ENCODE data around the gene CDK15. TPM values are rescaled to one million over a fixed set of nuclear protein-coding genes. Genes with fewer than 3 reads are reported as not detected.

Gene CDK15
- total RNA-seq, 3 donors from 2014 or later (not counting 1 experiment from before 2014, with no cell fraction given): 0.72 to 2.5 TPM; not detected in 1

DNA sequence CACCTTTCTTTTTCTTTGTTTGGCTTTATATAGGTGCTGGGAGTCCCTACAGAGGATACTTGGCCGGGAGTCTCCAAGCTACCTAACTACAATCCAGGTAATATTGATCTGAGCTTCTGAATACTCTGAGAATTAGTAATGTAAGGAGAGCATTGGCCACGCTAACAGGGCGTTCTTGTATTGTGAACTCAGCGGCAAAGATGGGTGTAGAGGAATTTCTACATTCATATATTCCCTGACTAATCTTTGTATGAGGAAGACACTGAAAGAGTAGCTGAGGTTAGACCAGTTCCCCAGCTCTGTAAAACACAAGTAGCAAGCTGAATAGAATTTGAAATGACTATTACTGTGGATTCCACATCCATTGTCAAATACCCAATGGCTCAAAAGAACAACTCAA, 48.5 kb downstream of the CDK15 start:
- Histone ChIP-seq H3K27ac (ENCODE audit: low read length) (no peak overlapping the region), H3K36me3 (ENCODE audit: control insufficient read depth, insufficient read depth, low read length) (no peaks in the 10 kb centered on the region), H3K4me3 (ENCODE audit: low read length) (no peak overlapping the region), H3K27me3 (ENCODE audit: control insufficient read depth, insufficient read depth, low read length) (peaks cover 4% of the 10 kb centered on the region), H3K9me3 (ENCODE audit: control insufficient read depth, insufficient read depth, low read length) (no peaks in the 10 kb centered on the region), H3K4me1 (ENCODE audit: control insufficient read depth, insufficient read depth, low read length) (no peaks in the 10 kb centered on the region)
- Mint-ChIP-seq H3K4me1 (peaks cover 0 to 7% of the 10 kb centered on the region in 2 donors), H3K27ac (no peak overlapping the region), H3K4me3 (no peak overlapping the region), H3K9me3 (no peaks in the 10 kb centered on the region), H3K36me3 (no peaks in the 10 kb centered on the region), H3K27me3 (ENCODE audit: low read depth in 2 of 2) (peaks cover 12 to 14% of the 10 kb centered on the region in 2 donors)
- intact Hi-C loops (cut with micrococcal nuclease): no loop called here
- DNase-seq: no peak
- ATAC-seq: no peak
- TF ChIP-seq, protein P1, sequence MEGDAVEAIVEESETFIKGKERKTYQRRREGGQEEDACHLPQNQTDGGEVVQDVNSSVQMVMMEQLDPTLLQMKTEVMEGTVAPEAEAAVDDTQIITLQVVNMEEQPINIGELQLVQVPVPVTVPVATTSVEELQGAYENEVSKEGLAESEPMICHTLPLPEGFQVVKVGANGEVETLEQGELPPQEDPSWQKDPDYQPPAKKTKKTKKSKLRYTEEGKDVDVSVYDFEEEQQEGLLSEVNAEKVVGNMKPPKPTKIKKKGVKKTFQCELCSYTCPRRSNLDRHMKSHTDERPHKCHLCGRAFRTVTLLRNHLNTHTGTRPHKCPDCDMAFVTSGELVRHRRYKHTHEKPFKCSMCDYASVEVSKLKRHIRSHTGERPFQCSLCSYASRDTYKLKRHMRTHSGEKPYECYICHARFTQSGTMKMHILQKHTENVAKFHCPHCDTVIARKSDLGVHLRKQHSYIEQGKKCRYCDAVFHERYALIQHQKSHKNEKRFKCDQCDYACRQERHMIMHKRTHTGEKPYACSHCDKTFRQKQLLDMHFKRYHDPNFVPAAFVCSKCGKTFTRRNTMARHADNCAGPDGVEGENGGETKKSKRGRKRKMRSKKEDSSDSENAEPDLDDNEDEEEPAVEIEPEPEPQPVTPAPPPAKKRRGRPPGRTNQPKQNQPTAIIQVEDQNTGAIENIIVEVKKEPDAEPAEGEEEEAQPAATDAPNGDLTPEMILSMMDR (IDR thresholded peaks at IDR 0.05): no peak
- WGBS (ENCODE audit: insufficient coverage): no CpG with 5 or more reads among the region's 4 CpGs

DNA sequence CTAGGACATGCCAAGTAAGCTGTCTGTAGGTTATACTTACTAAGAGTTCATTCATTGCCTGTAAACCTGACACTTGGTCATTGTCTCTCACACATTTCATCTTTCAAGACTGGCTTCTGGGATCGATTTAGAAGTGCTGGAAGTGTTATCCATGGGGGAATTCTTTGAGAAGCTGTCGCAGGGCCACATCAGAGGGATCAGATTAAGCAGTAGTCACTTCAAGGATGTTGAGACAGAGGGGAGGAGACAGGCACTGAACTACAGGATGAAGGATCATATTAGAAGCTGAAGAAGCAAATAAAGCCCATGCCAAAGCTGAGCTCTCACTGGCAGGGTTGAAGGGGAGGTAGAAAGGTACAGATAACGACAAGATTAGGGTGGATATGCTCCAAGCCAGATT, 49.0 kb downstream of the CDK15 start:
- intact Hi-C loops (cut with micrococcal nuclease): no loop called here
- Mint-ChIP-seq H3K27ac (no peak overlapping the region), H3K36me3 (no peaks in the 10 kb centered on the region), H3K27me3 (ENCODE audit: low read depth in 2 of 2) (peaks cover 13 to 14% of the 10 kb centered on the region in 2 donors), H3K9me3 (no peaks in the 10 kb centered on the region), H3K4me3 (no peak overlapping the region), H3K4me1 (peaks cover under 1 to 7% of the 10 kb centered on the region in 2 donors)
- DNase-seq: no peak
- Histone ChIP-seq H3K36me3 (ENCODE audit: control insufficient read depth, insufficient read depth, low read length) (no peaks in the 10 kb centered on the region), H3K4me1 (ENCODE audit: control insufficient read depth, insufficient read depth, low read length) (no peaks in the 10 kb centered on the region), H3K9me3 (ENCODE audit: control insufficient read depth, insufficient read depth, low read length) (no peaks in the 10 kb centered on the region), H3K4me3 (ENCODE audit: low read length) (no peak overlapping the region), H3K27me3 (ENCODE audit: control insufficient read depth, insufficient read depth, low read length) (peaks cover 4% of the 10 kb centered on the region), H3K27ac (ENCODE audit: low read length) (no peak overlapping the region)
- ATAC-seq: peak in 1 of 3 donors; percentile 17
- WGBS (ENCODE audit: insufficient coverage): 81% methylated on average over 2 of the region's 3 CpGs
- TF ChIP-seq, protein P1 (IDR thresholded peaks at IDR 0.05): no peak

GRCh38 chr2:201857326-201857725, 51.0 kb downstream of the CDK15 start:
- Histone ChIP-seq H3K27ac (ENCODE audit: low read length) (no peak overlapping the region), H3K9me3 (ENCODE audit: control insufficient read depth, insufficient read depth, low read length) (no peaks in the 10 kb centered on the region), H3K4me3 (ENCODE audit: low read length) (no peak overlapping the region), H3K4me1 (ENCODE audit: control insufficient read depth, insufficient read depth, low read length) (no peaks in the 10 kb centered on the region), H3K27me3 (ENCODE audit: control insufficient read depth, insufficient read depth, low read length) (peaks cover 4% of the 10 kb centered on the region), H3K36me3 (ENCODE audit: control insufficient read depth, insufficient read depth, low read length) (no peaks in the 10 kb centered on the region)
- Mint-ChIP-seq H3K27me3 (ENCODE audit: low read depth in 2 of 2) (peaks cover 19 to 20% of the 10 kb centered on the region in 2 donors), H3K9me3 (no peaks in the 10 kb centered on the region), H3K27ac (no peak overlapping the region), H3K4me1 (peaks cover 6 to 12% of the 10 kb centered on the region in 2 donors), H3K4me3 (no peak overlapping the region), H3K36me3 (no peaks in the 10 kb centered on the region)
- DNase-seq (no peak), ATAC-seq (no peak)
- TF ChIP-seq, protein P1 (IDR thresholded peaks at IDR 0.05): no peak
- intact Hi-C loops (cut with micrococcal nuclease): no loop called here
- WGBS (ENCODE audit: insufficient coverage): no CpG with 5 or more reads among the region's 2 CpGs

Data from natural killer cell (primary cell).